IMR-90 (cell line): ENCODE results near the gene L3MBTL3. TPM values are rescaled to one million over a fixed set of nuclear protein-coding genes. Genes with fewer than 3 reads are reported as not detected.

Source experiments
- ATAC-seq: fragments of 200-7000 bp; cut with Tn5 transposase; 2 replicates; pipeline ENCODE4 v1.9.1; 2020; ENCODE audit warnings: low read depth, mild to moderate bottlenecking, moderate library complexity
- BruUV-seq: library from RNA; stranded (reverse); fragments of 400-500 nt; replicated peaks from 2 replicates; lab custom pipeline; 2021; lab: Mats Ljungman, UMichigan
- CTCF ChIA-PET: fragments of 300-600 bp; formaldehyde crosslinking; extraction: SDS; loops from one replicate; lab custom pipeline; 2021; ENCODE audit warnings: antibody characterized with exemption; lab: Yijun Ruan, JAX
- POLR2A ChIA-PET: fragments of 300-600 bp; sonication (Branson Sonifier 250); formaldehyde crosslinking; loops from one replicate; lab custom pipeline; 2022; ENCODE audit warnings: antibody characterized with exemption; ENCODE audit not compliant: unreplicated experiment; lab: Charles Lee
- DNase-seq: peaks from one replicate; pipeline ENCODE4 v3.0.0; 2013
- H2AFZ ChIP-seq: replicated peaks from 2 replicates; pipeline ENCODE3; 2013; ENCODE audit warnings: low read length, mild to moderate bottlenecking; ENCODE audit not compliant: poor library complexity
- H2AK5ac ChIP-seq: 2 replicates; pipeline ENCODE4 v1.6.1; 2013; ENCODE audit warnings: low read depth, low read length, inconsistent platforms
- H2AK9ac ChIP-seq: replicated peaks from 2 replicates; pipeline ENCODE3; 2013; ENCODE audit warnings: mild to moderate bottlenecking, low read depth, low read length, moderate library complexity; ENCODE audit not compliant: poor library complexity
- H2BK120ac ChIP-seq: 2 replicates; pipeline ENCODE4 v1.6.1; 2013; ENCODE audit warnings: low read depth, low read length, inconsistent platforms
- H2BK15ac ChIP-seq: 3 replicates; pipeline ENCODE4 v1.6.1; 2013; ENCODE audit warnings: low read depth, low read length, inconsistent platforms
- H2BK20ac ChIP-seq: 2 replicates; pipeline ENCODE4 v1.6.1; 2013; ENCODE audit warnings: low read depth, mild to moderate bottlenecking, inconsistent platforms, low read length, moderate library complexity
- H2BK5ac ChIP-seq: 2 replicates; pipeline ENCODE4 v1.6.1; 2013; ENCODE audit warnings: mild to moderate bottlenecking, low read depth, low read length, inconsistent platforms; ENCODE audit not compliant: poor library complexity, severe bottlenecking
- H3K14ac ChIP-seq: replicated peaks from 2 replicates; pipeline ENCODE4 v1.6.1; 2013; ENCODE audit warnings: low read depth, low read length, inconsistent platforms
- H3K18ac ChIP-seq: 2 replicates; pipeline ENCODE4 v1.6.1; 2013; ENCODE audit warnings: low read depth, low read length, control low read depth
- H3K23ac ChIP-seq: 2 replicates; pipeline ENCODE4 v1.6.1; 2013; ENCODE audit warnings: low read depth, low read length, inconsistent platforms
- H3K27ac ChIP-seq: 2 replicates; pipeline ENCODE4 v1.5.1; 2013; ENCODE audit warnings: mild to moderate bottlenecking, control low read depth, low read length; ENCODE audit not compliant: insufficient read depth
- H3K27me3 ChIP-seq: 2 replicates; pipeline ENCODE4 v1.6.1; 2013; ENCODE audit warnings: low read length; ENCODE audit not compliant: control insufficient read depth, insufficient read depth
- H3K36me3 ChIP-seq: 2 replicates; pipeline ENCODE4 v1.6.1; 2013; ENCODE audit warnings: low read length, mixed read lengths; ENCODE audit not compliant: control insufficient read depth, insufficient read depth
- H3K4ac ChIP-seq: 2 replicates; pipeline ENCODE4 v1.6.1; 2013; ENCODE audit warnings: low read depth, low read length, inconsistent platforms
- H3K4me1 ChIP-seq: 2 replicates; pipeline ENCODE4 v1.6.1; 2013; ENCODE audit warnings: low read length, mixed read lengths; ENCODE audit not compliant: control insufficient read depth, insufficient read depth
- H3K4me2 ChIP-seq: 2 replicates; pipeline ENCODE4 v1.6.1; 2013; ENCODE audit warnings: low read depth, mild to moderate bottlenecking, control low read depth, low read length, moderate library complexity
- H3K4me3 ChIP-seq: 2 replicates; pipeline ENCODE4 v1.5.1; 2013; ENCODE audit warnings: low read depth, mild to moderate bottlenecking, control low read depth, low read length, moderate library complexity; ENCODE audit not compliant: insufficient read depth
- H3K56ac ChIP-seq: 2 replicates; pipeline ENCODE4 v1.6.1; 2013; ENCODE audit warnings: low read length, inconsistent platforms; ENCODE audit not compliant: insufficient read depth; ENCODE audit errors: extremely low read depth
- H3K79me1 ChIP-seq, 2 experiments: 2 replicates each; pipeline ENCODE4 v1.6.1; 2013; ENCODE audit warnings: low read length in 2 of 2, inconsistent platforms in 1 of 2, low read depth in 1 of 2
- H3K9ac ChIP-seq: 2 replicates; pipeline ENCODE4 v1.6.1; 2013; ENCODE audit warnings: low read depth, low read length, control low read depth
- H3K9me1 ChIP-seq: 2 replicates; pipeline ENCODE4 v1.6.1; 2013; ENCODE audit warnings: low read length, inconsistent platforms; ENCODE audit not compliant: insufficient read depth
- H3K9me3 ChIP-seq: 2 replicates; pipeline ENCODE4 v1.6.1; 2013; ENCODE audit warnings: low read length; ENCODE audit not compliant: control insufficient read depth, insufficient read depth
- H4K20me1 ChIP-seq: 2 replicates; pipeline ENCODE4 v1.6.1; 2013; ENCODE audit warnings: low read length, inconsistent platforms; ENCODE audit not compliant: insufficient read depth
- H4K5ac ChIP-seq: 2 replicates; pipeline ENCODE4 v1.6.1; 2013; ENCODE audit warnings: mild to moderate bottlenecking, low read depth, low read length, control low read depth
- H4K8ac ChIP-seq, 2 experiments: 2 replicates each; pipeline ENCODE4 v1.6.1; 2013; ENCODE audit warnings: low read depth in 2 of 2, low read length in 2 of 2, control low read depth in 1 of 2, inconsistent platforms in 1 of 2
- H4K91ac ChIP-seq: 2 replicates; pipeline ENCODE4 v1.6.1; 2013; ENCODE audit warnings: low read depth, low read length, inconsistent platforms; ENCODE audit not compliant: insufficient read depth
- BHLHE40 ChIP-seq: fragments of 150-350 bp; IDR thresholded peaks from 2 replicates; pipeline ENCODE4 v1.6.1; 2016; ENCODE audit warnings: mild to moderate bottlenecking, low read depth, low read length
- CEBPB ChIP-seq: IDR thresholded peaks from 2 replicates; pipeline ENCODE4 v1.6.1; 2012; ENCODE audit warnings: low read depth, low read length, improper control_type of control experiment
- CHD1 ChIP-seq: IDR thresholded peaks from 2 replicates; pipeline ENCODE4 v1.6.1; 2012; ENCODE audit warnings: low read depth, low read length, improper control_type of control experiment
- ELK1 ChIP-seq: fragments of 150-350 bp; IDR thresholded peaks from 2 replicates; pipeline ENCODE4 v1.6.1; 2016; ENCODE audit warnings: low read depth, mild to moderate bottlenecking, low read length, moderate library complexity, borderline replicate concordance
- FOS ChIP-seq: fragments of 150-350 bp; IDR thresholded peaks from 2 replicates; pipeline ENCODE4 v1.6.1; 2016; ENCODE audit warnings: low read depth, low read length
- MAFK ChIP-seq: IDR thresholded peaks from 2 replicates; pipeline ENCODE4 v1.6.1; 2012; ENCODE audit warnings: low read depth, low read length, improper control_type of control experiment
- MAZ ChIP-seq: IDR thresholded peaks from 2 replicates; pipeline ENCODE4 v1.6.1; 2012; ENCODE audit warnings: low read depth, mild to moderate bottlenecking, low read length, improper control_type of control experiment, moderate library complexity, borderline replicate concordance
- MXI1 ChIP-seq: IDR thresholded peaks from 2 replicates; pipeline ENCODE4 v1.6.1; 2012; ENCODE audit warnings: low read depth, mild to moderate bottlenecking, low read length, moderate library complexity, borderline replicate concordance
- NFE2L2 ChIP-seq: fragments of 150-350 bp; IDR thresholded peaks from 2 replicates; pipeline ENCODE4 v1.6.1; 2016; ENCODE audit warnings: low read depth, mild to moderate bottlenecking, low read length
- POLR2A ChIP-seq: IDR thresholded peaks from 2 replicates; pipeline ENCODE4 v1.6.1; 2012; ENCODE audit warnings: mild to moderate bottlenecking, low read depth, low read length
- RAD21 ChIP-seq: IDR thresholded peaks from 2 replicates; pipeline ENCODE4 v1.6.1; 2012; ENCODE audit warnings: low read length, improper control_type of control experiment
- RCOR1 ChIP-seq: IDR thresholded peaks from 2 replicates; pipeline ENCODE4 v1.6.1; 2012; ENCODE audit warnings: mild to moderate bottlenecking, low read length, improper control_type of control experiment; ENCODE audit not compliant: insufficient replicate concordance
- RFX5 ChIP-seq: IDR thresholded peaks from 2 replicates; pipeline ENCODE4 v1.8.0; 2012; ENCODE audit warnings: low read depth, mild to moderate bottlenecking, low read length, moderate library complexity
- SMC3 ChIP-seq: fragments of 150-350 bp; IDR thresholded peaks from 2 replicates; pipeline ENCODE4 v1.6.1; 2016; ENCODE audit warnings: low read depth, mild to moderate bottlenecking, antibody characterized with exemption, low read length, moderate library complexity
- USF2 ChIP-seq: fragments of 150-350 bp; IDR thresholded peaks from 2 replicates; pipeline ENCODE4 v1.6.1; 2017; ENCODE audit warnings: mild to moderate bottlenecking, antibody characterized with exemption, low read length, low read depth
- WGBS, 2 experiments: methylation state at CpG; one replicate each; pipeline versions ENCODE4 v1.1.5 to v1.1.7; 2013; ENCODE audit warnings: missing lambda C conversion rate in 2 of 2; ENCODE audit not compliant: insufficient read length in 1 of 2; ENCODE audit errors: extremely low coverage in 2 of 2; 5-methylcytosine and 5-hydroxymethylcytosine counted together
- dilution Hi-C: fragments of 300-500 bp; cut with HindIII; formaldehyde crosslinking; loops from one replicate; pipeline ENCODE4 v1.14.3; 2018; ENCODE audit warnings: low sequenced_read_pairs; ENCODE audit not compliant: unreplicated experiment
- in situ Hi-C: fragments of 300-500 bp; cut with MboI; formaldehyde crosslinking; loops from 3 replicates; pipeline ENCODE4 v1.14.3; 2019; ENCODE audit warnings: low sequenced_read_pairs, inconsistent platforms, mixed read lengths
- intact Hi-C: fragments of 100-400 bp; cut with micrococcal nuclease; formaldehyde crosslinking; loops from 2 replicates; pipeline ENCODE4 v1.10.0; 2022
- polyA plus RNA-seq, 3 experiments: library from polyadenylated mRNA; depleted of rRNA; stranded (reverse); fragments of >200 nt; gene quantifications; 2 replicates each; pipeline ENCODE4 v1.2.3, GENCODE V29; 2012; ENCODE audit warnings: low replicate concordance in 1 of 3
- total RNA-seq: library from RNA; depleted of rRNA; stranded (reverse); fragments of >200 nt; gene quantifications from 2 replicates; pipeline ENCODE4 v1.2.3, GENCODE V29; 2012
- TF ChIP-seq, protein P1 (sequence below): conservative IDR thresholded peaks from 2 replicates; pipeline ENCODE4 v1.5.1; 2012; ENCODE audit warnings: mild to moderate bottlenecking, low read depth, low read length, improper control_type of control experiment

Gene L3MBTL3
- total and polyA plus RNA-seq, 2 of the 4 experiments (the other 2 are of a cell fraction): 7.2 to 10.9 TPM

GRCh38 chr6:130162421-130162820, 144.0 kb downstream of the L3MBTL3 start:
- dilution Hi-C loops (no loop called here), intact Hi-C loops (no loop called here), in situ Hi-C loops (no loop called here)
- H3K4ac ChIP-seq: no peak overlapping the region
- H3K36me3 ChIP-seq: no peaks in the 10 kb centered on the region
- peak; percentile 55 for DNase-seq
- H2AK5ac ChIP-seq: no peak overlapping the region
- peaks cover 8% of the 10 kb centered on the region for H3K9me3 ChIP-seq
- ChIA-PET POLR2A (no interaction called here), CTCF (interaction anchor here (1.0 kb wide), 1 partner anchor 25 kb away, joined by 3 read pairs; no protein-coding TSS in a partner anchor)
- H2BK120ac ChIP-seq: no peak overlapping the region
- H3K14ac ChIP-seq: no peak overlapping the region
- H3K4me1 ChIP-seq: 0 out of 2 replicates have a peak, but pooled peaks cover 1% of the 10 kb centered on the region
- no peak overlapping the region for H2BK15ac ChIP-seq
- peak; percentile 32; the same call in 1 of the 2 replicates for ATAC-seq
- no peak overlapping the region for H3K23ac ChIP-seq
- H2AK9ac ChIP-seq: no peak overlapping the region
- no CpG with 5 or more reads among the region's 2 CpGs for WGBS, 2 experiments
- H4K20me1 ChIP-seq: no peaks in the 10 kb centered on the region
- no peaks in the 10 kb centered on the region for H3K9me1 ChIP-seq
- no peak overlapping the region; the same call in 1 of the 2 replicates for H3K18ac ChIP-seq
- no TSS peak for BruUV-seq
- no peak overlapping the region for H3K56ac ChIP-seq
- TF ChIP-seq MAZ: no peak
- no peak for TF ChIP-seq RCOR1
- no peak for TF ChIP-seq NFE2L2
- no peak for TF ChIP-seq CHD1
- TF ChIP-seq POLR2A: no peak
- TF ChIP-seq SMC3: no peak
- TF ChIP-seq, protein P1, sequence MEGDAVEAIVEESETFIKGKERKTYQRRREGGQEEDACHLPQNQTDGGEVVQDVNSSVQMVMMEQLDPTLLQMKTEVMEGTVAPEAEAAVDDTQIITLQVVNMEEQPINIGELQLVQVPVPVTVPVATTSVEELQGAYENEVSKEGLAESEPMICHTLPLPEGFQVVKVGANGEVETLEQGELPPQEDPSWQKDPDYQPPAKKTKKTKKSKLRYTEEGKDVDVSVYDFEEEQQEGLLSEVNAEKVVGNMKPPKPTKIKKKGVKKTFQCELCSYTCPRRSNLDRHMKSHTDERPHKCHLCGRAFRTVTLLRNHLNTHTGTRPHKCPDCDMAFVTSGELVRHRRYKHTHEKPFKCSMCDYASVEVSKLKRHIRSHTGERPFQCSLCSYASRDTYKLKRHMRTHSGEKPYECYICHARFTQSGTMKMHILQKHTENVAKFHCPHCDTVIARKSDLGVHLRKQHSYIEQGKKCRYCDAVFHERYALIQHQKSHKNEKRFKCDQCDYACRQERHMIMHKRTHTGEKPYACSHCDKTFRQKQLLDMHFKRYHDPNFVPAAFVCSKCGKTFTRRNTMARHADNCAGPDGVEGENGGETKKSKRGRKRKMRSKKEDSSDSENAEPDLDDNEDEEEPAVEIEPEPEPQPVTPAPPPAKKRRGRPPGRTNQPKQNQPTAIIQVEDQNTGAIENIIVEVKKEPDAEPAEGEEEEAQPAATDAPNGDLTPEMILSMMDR: no peak
- no peak for TF ChIP-seq ELK1
- TF ChIP-seq MXI1: no peak
- TF ChIP-seq CEBPB: no peak
- TF ChIP-seq RAD21: no peak
- no peak for TF ChIP-seq RFX5
- TF ChIP-seq FOS: no peak
- TF ChIP-seq MAFK: no peak
- TF ChIP-seq BHLHE40: no peak
- TF ChIP-seq USF2: no peak
- no peak overlapping the region for H3K4me3 ChIP-seq
- peak overlapping the region; percentile 10; the same call in 1 of the 2 replicates for H3K4me2 ChIP-seq
- H3K27me3 ChIP-seq: no peaks in the 10 kb centered on the region
- no peak overlapping the region for H3K27ac ChIP-seq
- H3K79me1 ChIP-seq: no peaks in the 10 kb centered on the region
- no peak overlapping the region for H4K91ac ChIP-seq
- H2BK20ac ChIP-seq: no peak overlapping the region
- H3K9ac ChIP-seq: no peak overlapping the region
- no peak overlapping the region for H2AFZ ChIP-seq
- H4K5ac ChIP-seq: no peak overlapping the region
- no peak overlapping the region for H4K8ac ChIP-seq
- H2BK5ac ChIP-seq: no peak overlapping the region
